HepG2 (cell line): ENCODE measurements around the gene PLK5. TPM values are rescaled to one million over a fixed set of nuclear protein-coding genes. Genes with fewer than 3 reads are reported as not detected.
A peak's percentile ranks its signal among the peaks of the same experiment; 100 is the strongest.

Experiments used
- CAMTA2 ChIP-seq: sonication (generic); formaldehyde crosslinking; IDR thresholded peaks from 2 replicates; pipeline ENCODE4 v1.4.0; 2020; ENCODE audit warnings: mild to moderate bottlenecking, missing genetic modification reagents, borderline replicate concordance
- CBX1 ChIP-seq: IDR thresholded peaks from one replicate; pipeline ENCODE4 v1.6.1; 2016; ENCODE audit warnings: antibody characterized with exemption, low read depth
- CREM ChIP-seq, 2 experiments: sonication (generic) in 1 of 2; formaldehyde crosslinking in 1 of 2; IDR thresholded peaks; 2 replicates each; pipeline versions ENCODE4 v1.4.0 to v1.6.1; 2016 to 2020; ENCODE audit warnings: antibody characterized with exemption in 1 of 2, mild to moderate bottlenecking in 1 of 2, missing genetic modification reagents in 1 of 2
- DNMT1 ChIP-seq: sonication (generic); formaldehyde crosslinking; IDR thresholded peaks from 2 replicates; pipeline ENCODE4 v1.5.1; 2020; ENCODE audit warnings: mild to moderate bottlenecking, missing genetic modification reagents
- GABPB1 ChIP-seq: IDR thresholded peaks from 2 replicates; pipeline ENCODE4 v1.6.1; 2016; ENCODE audit warnings: mild to moderate bottlenecking, missing genetic modification reagents, moderate library complexity, missing compliant biosample characterization
- GATAD2A ChIP-seq: IDR thresholded peaks from 2 replicates; pipeline ENCODE4 v1.6.1; 2016
- HMG20B ChIP-seq: conservative IDR thresholded peaks from 2 replicates; pipeline ENCODE4 v1.6.1; 2016; ENCODE audit warnings: missing genetic modification reagents, missing compliant biosample characterization
- MLLT10 ChIP-seq: sonication (generic); formaldehyde crosslinking; IDR thresholded peaks from 2 replicates; pipeline ENCODE4 v1.4.0; 2020; ENCODE audit warnings: missing genetic modification reagents
- NCOR1 ChIP-seq: fragments of 200-600 bp; sonication (generic); IDR thresholded peaks from 2 replicates; pipeline ENCODE4 v1.7.0; 2017; ENCODE audit warnings: antibody characterized with exemption, low read length, borderline replicate concordance
- RELA ChIP-seq: sonication (generic); formaldehyde crosslinking; IDR thresholded peaks from 2 replicates; pipeline ENCODE4 v1.4.0; 2020; ENCODE audit warnings: missing genetic modification reagents
- RFXAP ChIP-seq: sonication (generic); formaldehyde crosslinking; IDR thresholded peaks from 2 replicates; pipeline ENCODE4 v1.4.0; 2020; ENCODE audit warnings: missing genetic modification reagents, borderline replicate concordance
- SMYD3 ChIP-seq: sonication (generic); formaldehyde crosslinking; IDR thresholded peaks from 2 replicates; pipeline ENCODE4 v1.8.1; 2023; ENCODE audit warnings: mild to moderate bottlenecking, missing genetic modification reagents
- SP2 ChIP-seq: sonication (generic); formaldehyde crosslinking; IDR thresholded peaks from 2 replicates; pipeline ENCODE4 v1.5.1; 2020; ENCODE audit warnings: mild to moderate bottlenecking, missing genetic modification reagents
- SRF ChIP-seq: IDR thresholded peaks from 2 replicates; pipeline ENCODE4 v1.6.1; 2011; ENCODE audit warnings: mild to moderate bottlenecking, low read depth, low read length, moderate library complexity
- SRY ChIP-seq: sonication (generic); formaldehyde crosslinking; IDR thresholded peaks from 2 replicates; pipeline ENCODE4 v1.8.0; 2022; ENCODE audit warnings: mild to moderate bottlenecking, missing genetic modification reagents
- ZBTB8A ChIP-seq: sonication (generic); formaldehyde crosslinking; IDR thresholded peaks from 2 replicates; pipeline ENCODE4 v1.4.0; 2020; ENCODE audit warnings: mild to moderate bottlenecking, low read depth, missing genetic modification reagents, borderline replicate concordance
- ZNF616 ChIP-seq: sonication (generic); formaldehyde crosslinking; IDR thresholded peaks from 2 replicates; pipeline ENCODE4 v1.5.0; 2020; ENCODE audit warnings: low read depth, mild to moderate bottlenecking, missing genetic modification reagents
- ZNF879 ChIP-seq: sonication (generic); formaldehyde crosslinking; IDR thresholded peaks from 2 replicates; pipeline ENCODE4 v1.8.1; 2023; ENCODE audit warnings: missing genetic modification reagents
- polyA plus RNA-seq, 8 experiments: library from polyadenylated mRNA; depleted of rRNA in 3 of 8; stranded (reverse) in 7 of 8; unstranded in 1 of 8; fragments of >200 nt; fragmentation: Illumina TruSeq in 4 of 8; extraction: Trizol in 4 of 8; gene quantifications; 2 replicates each; pipeline versions ENCODE4 v1.2.1 to v1.2.3, GENCODE V29; 2011 to 2016; ENCODE audit warnings: low read depth in 4 of 8, missing spikeins in 1 of 8, mixed read lengths in 1 of 8; ENCODE audit not compliant: insufficient read depth in 1 of 8
- total RNA-seq, 5 experiments: library from RNA; depleted of rRNA; stranded (reverse); fragments of >200 nt; fragmentation: Illumina TruSeq; extraction: Trizol; gene quantifications; 2 replicates each; pipeline ENCODE4 v1.2.3, GENCODE V29; 2016; ENCODE audit warnings: low read depth in 1 of 5
- TF ChIP-seq, protein P1 (sequence below): sonication (generic); formaldehyde crosslinking; IDR thresholded peaks from 2 replicates; pipeline ENCODE4 v1.5.1; 2020; ENCODE audit warnings: missing genetic modification reagents, mild to moderate bottlenecking, borderline replicate concordance
- TF ChIP-seq, protein P2 (sequence below): sonication (generic); formaldehyde crosslinking; IDR thresholded peaks from 2 replicates; pipeline ENCODE4 v1.4.0; 2020; ENCODE audit warnings: mild to moderate bottlenecking, low read depth, missing genetic modification reagents
- TF ChIP-seq, protein P3 (sequence below): sonication (generic); formaldehyde crosslinking; IDR thresholded peaks from 2 replicates; pipeline ENCODE4 v1.4.0; 2020; ENCODE audit warnings: missing genetic modification reagents
- TF ChIP-seq, protein P4 (sequence below): sonication (generic); formaldehyde crosslinking; IDR thresholded peaks from 2 replicates; pipeline ENCODE4 v1.4.0; 2020; ENCODE audit warnings: low read depth, mild to moderate bottlenecking, missing genetic modification reagents
- TF ChIP-seq, protein P5 (sequence below): sonication (generic); formaldehyde crosslinking; IDR thresholded peaks from 2 replicates; pipeline ENCODE4 v1.5.0; 2020; ENCODE audit warnings: missing genetic modification reagents, mild to moderate bottlenecking, borderline replicate concordance
- TF ChIP-seq, protein P6 (sequence below): IDR thresholded peaks from 2 replicates; pipeline ENCODE4 v1.6.1; 2012; ENCODE audit warnings: inconsistent platforms

Gene PLK5
- total and polyA plus RNA-seq, 2 of the 13 experiments (the other 11 are each of a cell fraction or from before 2014, with no cell fraction given), result not detected

DNA sequence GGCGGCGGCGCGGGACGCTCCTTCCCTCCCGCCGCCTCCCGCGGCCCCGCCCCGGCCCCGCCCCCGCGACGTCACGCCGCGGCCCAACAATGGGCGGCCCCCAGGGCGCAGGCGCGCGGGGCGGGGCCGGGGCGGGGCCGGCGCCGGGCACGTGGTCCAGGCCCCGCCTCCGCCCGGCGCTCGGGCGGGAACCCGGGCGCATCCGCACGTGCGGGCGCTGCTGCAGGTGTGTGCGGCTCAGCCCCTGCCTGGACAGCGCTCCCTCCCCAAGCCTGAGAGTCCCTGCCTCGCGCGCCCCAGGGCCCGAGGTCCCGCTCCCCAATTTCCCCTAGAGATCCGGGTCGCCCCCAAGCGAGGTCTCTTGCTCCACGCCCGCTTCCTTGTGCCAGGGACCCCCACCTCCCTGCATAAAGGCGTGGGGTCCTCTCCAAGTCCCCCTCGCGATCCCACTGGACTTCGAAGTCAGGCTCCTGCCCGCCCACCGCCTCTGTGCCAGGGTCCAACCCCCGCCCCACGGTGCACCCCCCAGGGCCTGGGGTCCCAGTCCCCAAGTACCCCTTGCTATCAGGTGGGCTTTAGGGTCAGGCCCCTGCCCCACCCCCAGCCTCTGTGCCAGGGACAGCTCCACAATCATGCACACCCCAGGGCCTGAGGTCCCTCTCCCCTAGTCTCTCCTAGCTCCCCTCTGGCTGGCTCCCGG is 44.6 kb downstream of the PLK5 start, which contains the start of gene MEX3D (continued):
- TF ChIP-seq, protein P1, sequence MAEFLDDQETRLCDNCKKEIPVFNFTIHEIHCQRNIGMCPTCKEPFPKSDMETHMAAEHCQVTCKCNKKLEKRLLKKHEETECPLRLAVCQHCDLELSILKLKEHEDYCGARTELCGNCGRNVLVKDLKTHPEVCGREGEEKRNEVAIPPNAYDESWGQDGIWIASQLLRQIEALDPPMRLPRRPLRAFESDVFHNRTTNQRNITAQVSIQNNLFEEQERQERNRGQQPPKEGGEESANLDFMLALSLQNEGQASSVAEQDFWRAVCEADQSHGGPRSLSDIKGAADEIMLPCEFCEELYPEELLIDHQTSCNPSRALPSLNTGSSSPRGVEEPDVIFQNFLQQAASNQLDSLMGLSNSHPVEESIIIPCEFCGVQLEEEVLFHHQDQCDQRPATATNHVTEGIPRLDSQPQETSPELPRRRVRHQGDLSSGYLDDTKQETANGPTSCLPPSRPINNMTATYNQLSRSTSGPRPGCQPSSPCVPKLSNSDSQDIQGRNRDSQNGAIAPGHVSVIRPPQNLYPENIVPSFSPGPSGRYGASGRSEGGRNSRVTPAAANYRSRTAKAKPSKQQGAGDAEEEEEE, result no peak
- TF ChIP-seq, protein P2, sequence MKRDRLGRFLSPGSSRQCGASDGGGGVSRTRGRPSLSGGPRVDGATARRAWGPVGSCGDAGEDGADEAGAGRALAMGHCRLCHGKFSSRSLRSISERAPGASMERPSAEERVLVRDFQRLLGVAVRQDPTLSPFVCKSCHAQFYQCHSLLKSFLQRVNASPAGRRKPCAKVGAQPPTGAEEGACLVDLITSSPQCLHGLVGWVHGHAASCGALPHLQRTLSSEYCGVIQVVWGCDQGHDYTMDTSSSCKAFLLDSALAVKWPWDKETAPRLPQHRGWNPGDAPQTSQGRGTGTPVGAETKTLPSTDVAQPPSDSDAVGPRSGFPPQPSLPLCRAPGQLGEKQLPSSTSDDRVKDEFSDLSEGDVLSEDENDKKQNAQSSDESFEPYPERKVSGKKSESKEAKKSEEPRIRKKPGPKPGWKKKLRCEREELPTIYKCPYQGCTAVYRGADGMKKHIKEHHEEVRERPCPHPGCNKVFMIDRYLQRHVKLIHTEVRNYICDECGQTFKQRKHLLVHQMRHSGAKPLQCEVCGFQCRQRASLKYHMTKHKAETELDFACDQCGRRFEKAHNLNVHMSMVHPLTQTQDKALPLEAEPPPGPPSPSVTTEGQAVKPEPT (CRISPR knock-in tag), result peak; percentile 82; the same call in 1 of the 2 replicates
- no peak for TF ChIP-seq SRF
- TF ChIP-seq DNMT1, result no peak
- no peak for TF ChIP-seq ZBTB8A
- no peak for TF ChIP-seq CAMTA2
- TF ChIP-seq GABPB1, result peak; percentile 56; the same call in 1 of the 2 replicates
- no peak for TF ChIP-seq GATAD2A (CRISPR knock-in tag)
- no peak for TF ChIP-seq ZNF879
- no peak for TF ChIP-seq CREM (IDR thresholded peaks at IDR 0.05)
- no peak for TF ChIP-seq CREM (CRISPR knock-in tag; IDR thresholded peaks at IDR 0.05)
- TF ChIP-seq, protein P3, sequence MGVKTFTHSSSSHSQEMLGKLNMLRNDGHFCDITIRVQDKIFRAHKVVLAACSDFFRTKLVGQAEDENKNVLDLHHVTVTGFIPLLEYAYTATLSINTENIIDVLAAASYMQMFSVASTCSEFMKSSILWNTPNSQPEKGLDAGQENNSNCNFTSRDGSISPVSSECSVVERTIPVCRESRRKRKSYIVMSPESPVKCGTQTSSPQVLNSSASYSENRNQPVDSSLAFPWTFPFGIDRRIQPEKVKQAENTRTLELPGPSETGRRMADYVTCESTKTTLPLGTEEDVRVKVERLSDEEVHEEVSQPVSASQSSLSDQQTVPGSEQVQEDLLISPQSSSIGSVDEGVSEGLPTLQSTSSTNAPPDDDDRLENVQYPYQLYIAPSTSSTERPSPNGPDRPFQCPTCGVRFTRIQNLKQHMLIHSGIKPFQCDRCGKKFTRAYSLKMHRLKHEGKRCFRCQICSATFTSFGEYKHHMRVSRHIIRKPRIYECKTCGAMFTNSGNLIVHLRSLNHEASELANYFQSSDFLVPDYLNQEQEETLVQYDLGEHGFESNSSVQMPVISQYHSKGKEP (CRISPR knock-in tag), result no peak
- TF ChIP-seq RFXAP (CRISPR knock-in tag), result peak; percentile 50; the same call in 1 of the 2 replicates
- TF ChIP-seq SMYD3 (CRISPR knock-in tag), result 0 out of 2 replicates have a peak, but pooled peaks have one; percentile 31
- TF ChIP-seq NCOR1, result no peak
- no peak for TF ChIP-seq ZNF616 (CRISPR knock-in tag)
- TF ChIP-seq, protein P4, sequence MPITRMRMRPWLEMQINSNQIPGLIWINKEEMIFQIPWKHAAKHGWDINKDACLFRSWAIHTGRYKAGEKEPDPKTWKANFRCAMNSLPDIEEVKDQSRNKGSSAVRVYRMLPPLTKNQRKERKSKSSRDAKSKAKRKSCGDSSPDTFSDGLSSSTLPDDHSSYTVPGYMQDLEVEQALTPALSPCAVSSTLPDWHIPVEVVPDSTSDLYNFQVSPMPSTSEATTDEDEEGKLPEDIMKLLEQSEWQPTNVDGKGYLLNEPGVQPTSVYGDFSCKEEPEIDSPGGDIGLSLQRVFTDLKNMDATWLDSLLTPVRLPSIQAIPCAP (CRISPR knock-in tag), result no peak
- TF ChIP-seq, protein P5, sequence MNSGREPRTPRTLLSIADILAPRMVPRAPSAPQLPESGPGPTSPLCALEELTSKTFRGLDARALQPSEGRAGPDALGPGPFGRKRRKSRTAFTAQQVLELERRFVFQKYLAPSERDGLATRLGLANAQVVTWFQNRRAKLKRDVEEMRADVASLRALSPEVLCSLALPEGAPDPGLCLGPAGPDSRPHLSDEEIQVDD (CRISPR knock-in tag), result peak; percentile 88; the same call in 1 of the 2 replicates
- no peak for TF ChIP-seq CBX1
- TF ChIP-seq SRY (CRISPR knock-in tag), result 0 out of 2 replicates have a peak, but pooled peaks have one; percentile 31
- TF ChIP-seq SP2 (CRISPR knock-in tag), result no peak
- no peak for TF ChIP-seq MLLT10 (CRISPR knock-in tag)
- TF ChIP-seq, protein P6, sequence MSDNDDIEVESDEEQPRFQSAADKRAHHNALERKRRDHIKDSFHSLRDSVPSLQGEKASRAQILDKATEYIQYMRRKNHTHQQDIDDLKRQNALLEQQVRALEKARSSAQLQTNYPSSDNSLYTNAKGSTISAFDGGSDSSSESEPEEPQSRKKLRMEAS, result peak; percentile 98
- TF ChIP-seq RELA (CRISPR knock-in tag), result no peak
- no peak for TF ChIP-seq HMG20B
